GM18868 (cell line): ENCODE data around the gene CAMK2D.

Experiments
- ATAC-seq: cut with Tn5 transposase; IDR thresholded peaks from one replicate; pipeline ENCODE4 v1.9.1; 2021; ENCODE audit warnings: mild to moderate bottlenecking, moderate library complexity; ENCODE audit not compliant: unreplicated experiment

The CAMK2D gene

GRCh38 chr4:113614414-113614813 lies 147.1 kb downstream of the CAMK2D start:
- ATAC-seq, result no peak

GRCh38 chr4:113613503-113613902 lies 148.0 kb downstream of the CAMK2D start:
- ATAC-seq, result no peak

GRCh38 chr4:113610537-113610936 lies 151.0 kb downstream of the CAMK2D start:
- no peak for ATAC-seq

- peak; percentile 84 for ATAC-seq
These were observed 153.5 kb downstream of the CAMK2D start for GRCh38 chr4:113607998-113608397.

GRCh38 chr4:113607147-113607720 lies 154.3 kb downstream of the CAMK2D start:
- ATAC-seq, result peak; percentile 63

- no peak for ATAC-seq
These were observed 156.6 kb downstream of the CAMK2D start for GRCh38 chr4:113604955-113605354.

GRCh38 chr4:113603911-113604310 lies 157.6 kb downstream of the CAMK2D start:
- no peak for ATAC-seq

GRCh38 chr4:113602646-113603228 lies 158.8 kb downstream of the CAMK2D start:
- no peak for ATAC-seq

- ATAC-seq, result no peak
These were observed 159.9 kb downstream of the CAMK2D start for GRCh38 chr4:113601636-113602035.

GRCh38 chr4:113596396-113596795 lies 165.1 kb downstream of the CAMK2D start:
- ATAC-seq, result no peak

- ATAC-seq, result no peak
These were observed 167.3 kb downstream of the CAMK2D start for GRCh38 chr4:113594231-113594556.

- ATAC-seq, result peak; percentile 79
These were observed 167.9 kb downstream of the CAMK2D start for GRCh38 chr4:113593400-113594230.

- no peak for ATAC-seq
These were observed 169.6 kb downstream of the CAMK2D start for GRCh38 chr4:113591982-113592381.

- peak; percentile 70 for ATAC-seq
These were observed 172.5 kb downstream of the CAMK2D start for GRCh38 chr4:113588895-113589668.

- no peak for ATAC-seq
These were observed 173.8 kb downstream of the CAMK2D start for GRCh38 chr4:113587640-113588275.

- no peak for ATAC-seq
These were observed 174.4 kb downstream of the CAMK2D start for GRCh38 chr4:113587156-113587555.

GRCh38 chr4:113586072-113586471 lies 175.5 kb downstream of the CAMK2D start:
- no peak for ATAC-seq

GRCh38 chr4:113584407-113585150 lies 177.0 kb downstream of the CAMK2D start:
- ATAC-seq, result no peak

GRCh38 chr4:113582737-113583136 lies 178.8 kb downstream of the CAMK2D start:
- no peak for ATAC-seq

- ATAC-seq, result no peak
These were observed 182.2 kb downstream of the CAMK2D start for GRCh38 chr4:113579360-113579759.
